Endothelial cell of umbilical vein (primary cell): ENCODE data around the gene WDFY3. TPM values are rescaled to one million over a fixed set of nuclear protein-coding genes. Genes with fewer than 3 reads are reported as not detected.

Experiments
- BruUV-seq: library from RNA; stranded (reverse); fragments of 400-500 nt; replicated peaks from 2 replicates; lab custom pipeline; 2021; lab: Mats Ljungman, UMichigan
- CTCF ChIA-PET: fragments of 300-600, 350-600 bp; sonication (Branson Sonifier 250); formaldehyde crosslinking; loops from one replicate; lab custom pipeline; 2021; ENCODE audit warnings: antibody characterized with exemption, inconsistent platforms; lab: Charles Lee
- POLR2A ChIA-PET: fragments of 300-600, 350-600 bp; sonication (Branson Sonifier 250); formaldehyde crosslinking; loops from one replicate; lab custom pipeline; 2021; ENCODE audit warnings: antibody characterized with exemption, inconsistent platforms; lab: Charles Lee
- DNase-seq: peaks from one replicate; pipeline ENCODE4 v3.0.0-alpha.2; 2011; ENCODE audit warnings: low read depth, low spot score
- FAIRE-seq: peaks from 2 replicates; lab custom pipeline; 2011; peaks lifted over from hg19 to GRCh38; lab: Jason Lieb, UNC
- H2AFZ ChIP-seq: 2 replicates; pipeline ENCODE4 v1.6.0; 2012; ENCODE audit warnings: low read depth, low read length, control low read depth, inconsistent platforms
- H3K27ac ChIP-seq: 2 replicates; pipeline ENCODE4 v1.5.1; 2011; ENCODE audit warnings: low read depth, mild to moderate bottlenecking, control low read depth, low read length, moderate library complexity; ENCODE audit not compliant: insufficient read depth
- H3K27me3 ChIP-seq, 2 experiments: 2 replicates each; pipeline versions ENCODE4 v1.6.0 to v1.6.1; 2011; ENCODE audit warnings: low read length in 2 of 2, mixed read lengths in 1 of 2; ENCODE audit not compliant: control insufficient read depth in 2 of 2, insufficient read depth in 2 of 2
- H3K36me3 ChIP-seq, 2 experiments: 2 replicates in 1 of 2; 3 replicates in 1 of 2; pipeline ENCODE4 v1.5.1; 2011; ENCODE audit warnings: low read length in 2 of 2, mild to moderate bottlenecking in 1 of 2, moderate library complexity in 1 of 2; ENCODE audit not compliant: control insufficient read depth in 2 of 2, insufficient read depth in 2 of 2; ENCODE audit errors: extremely low read depth in 1 of 2
- H3K4me1 ChIP-seq: 3 replicates; pipeline ENCODE4 v1.5.1; 2011; ENCODE audit warnings: mild to moderate bottlenecking, low read length; ENCODE audit not compliant: control insufficient read depth, insufficient read depth; ENCODE audit errors: extremely low read depth
- H3K4me2 ChIP-seq: 2 replicates; pipeline ENCODE4 v1.6.1; 2011; ENCODE audit warnings: low read length, control low read depth, mixed read lengths; ENCODE audit not compliant: insufficient read depth
- H3K4me3 ChIP-seq, 3 experiments: fragments of 200-600 bp in 1 of 3; sonication (generic), shearing (Covaris generic) in 1 of 3; replicated peaks in 1 of 3; 2 replicates each; pipeline ENCODE4 v1.5.1; 2011 to 2016; ENCODE audit warnings: control low read depth in 3 of 3, low read length in 3 of 3, mild to moderate bottlenecking in 2 of 3, inconsistent platforms in 1 of 3, low read depth in 1 of 3, moderate library complexity in 1 of 3; ENCODE audit not compliant: insufficient read depth in 1 of 3
- H3K79me2 ChIP-seq: 2 replicates; pipeline ENCODE4 v1.6.0; 2012; ENCODE audit warnings: low read length, inconsistent platforms; ENCODE audit not compliant: control insufficient read depth, insufficient read depth
- H3K9ac ChIP-seq: replicated peaks from 2 replicates; pipeline ENCODE3; 2011; ENCODE audit warnings: low read length, control low read depth; ENCODE audit not compliant: insufficient read depth; ENCODE audit errors: extremely low read depth
- H3K9me1 ChIP-seq: replicated peaks from 3 replicates; pipeline ENCODE4 v1.6.0; 2011; ENCODE audit warnings: mild to moderate bottlenecking, low read length; ENCODE audit not compliant: control insufficient read depth, insufficient read depth; ENCODE audit errors: extremely low read depth
- H3K9me3 ChIP-seq: replicated peaks from 2 replicates; pipeline ENCODE4 v1.5.1; 2012; ENCODE audit warnings: low read length, inconsistent platforms; ENCODE audit not compliant: control insufficient read depth, insufficient read depth
- H4K20me1 ChIP-seq: replicated peaks from 2 replicates; pipeline ENCODE3; 2011; ENCODE audit warnings: mild to moderate bottlenecking, low read length; ENCODE audit not compliant: control insufficient read depth, insufficient read depth; ENCODE audit errors: extremely low read depth
- CTCF ChIP-seq, 2 donors: IDR thresholded peaks; 1 replicate in 1 of 2; 2 replicates in 1 of 2; pipeline ENCODE4 v1.5.1; 2011; ENCODE audit warnings: low read length in 2 of 2, mild to moderate bottlenecking in 2 of 2, moderate library complexity in 2 of 2, control low read depth in 1 of 2, inconsistent platforms in 1 of 2, low read depth in 1 of 2; ENCODE audit not compliant: insufficient read depth in 1 of 2; ENCODE audit errors: extremely low read depth in 1 of 2
- EZH2 ChIP-seq: IDR thresholded peaks from 2 replicates; pipeline ENCODE4 v1.6.1; 2012; ENCODE audit warnings: borderline replicate concordance, low read depth, mild to moderate bottlenecking, moderate library complexity, low read length, inconsistent platforms; ENCODE audit not compliant: severe bottlenecking
- FOS ChIP-seq: IDR thresholded peaks from 2 replicates; pipeline ENCODE4 v1.6.1; 2011; ENCODE audit warnings: mild to moderate bottlenecking, low read length, moderate library complexity, borderline replicate concordance; ENCODE audit not compliant: insufficient read depth
- GATA2 ChIP-seq: IDR thresholded peaks from 2 replicates; pipeline ENCODE4 v1.7.0; 2011; ENCODE audit warnings: low read depth, mild to moderate bottlenecking, moderate library complexity, mixed read lengths, low read length; ENCODE audit not compliant: insufficient read length, insufficient read depth
- JUN ChIP-seq: IDR thresholded peaks from 2 replicates; pipeline ENCODE4 v1.6.1; 2011; ENCODE audit warnings: borderline replicate concordance, low read depth; ENCODE audit not compliant: insufficient read length, insufficient read depth
- MAX ChIP-seq: IDR thresholded peaks from 2 replicates; pipeline ENCODE4 v1.6.1; 2011; ENCODE audit not compliant: insufficient read depth, insufficient read length
- MYC ChIP-seq: IDR thresholded peaks from one replicate; pipeline ENCODE4 v1.6.1; 2011; ENCODE audit warnings: mild to moderate bottlenecking, low read depth, low read length
- POLR2A ChIP-seq: IDR thresholded peaks from 2 replicates; pipeline ENCODE4 v1.6.1; 2012; ENCODE audit warnings: low read depth, mild to moderate bottlenecking, control low read depth, low read length
- POLR2AphosphoS5 ChIP-seq: IDR thresholded peaks from 2 replicates; pipeline ENCODE4 v1.6.1; 2012; ENCODE audit warnings: low read depth, mild to moderate bottlenecking, control low read depth, low read length, moderate library complexity; ENCODE audit not compliant: insufficient read depth
- dilution Hi-C: fragments of 300-500 bp; cut with MboI; formaldehyde crosslinking; loops from one replicate; pipeline ENCODE4 v1.15.0; 2019; ENCODE audit warnings: low sequenced_read_pairs; ENCODE audit not compliant: extremely low pct_ligation_motif_present
- intact Hi-C: fragments of 100-400 bp; cut with micrococcal nuclease; formaldehyde crosslinking; loops from one replicate; pipeline ENCODE4 v1.10.0; 2022
- polyA plus RNA-seq, 4 experiments: library from polyadenylated mRNA; depleted of rRNA in 3 of 4; stranded (reverse) in 3 of 4; unstranded in 1 of 4; fragments of >200 nt; gene quantifications; 2 replicates each; pipeline versions ENCODE4 v1.2.1 to v1.2.3, GENCODE V29; 2011 to 2012; ENCODE audit warnings: missing spikeins in 1 of 4
- total RNA-seq: library from RNA; stranded (reverse); gene quantifications from 2 replicates; pipeline ENCODE4 v1.2.3, GENCODE V29; 2021

WDFY3 gene
- total and polyA plus RNA-seq, 2 donors (not counting 3 experiments of a cell fraction or from before 2014, with no cell fraction given): 37.0 to 113 TPM

- no TSS peak for BruUV-seq
- no peaks in the 10 kb centered on the region for H3K27me3 ChIP-seq
- no peaks in the 10 kb centered on the region for H3K4me1 ChIP-seq
- dilution Hi-C loops: no loop called here
- H3K9me3 ChIP-seq: no peaks in the 10 kb centered on the region
- H3K27ac ChIP-seq: no peak overlapping the region
- no peak overlapping the region for H3K9ac ChIP-seq
- TF ChIP-seq JUN (no peak), POLR2A (no peak)
- no peak overlapping the region for H3K4me3 ChIP-seq
- H4K20me1 ChIP-seq: peaks cover 2% of the 10 kb centered on the region
- FAIRE-seq (no peak), DNase-seq (no peak)
- H3K9me1 ChIP-seq: no peaks in the 10 kb centered on the region
- intact Hi-C loops: no loop called here
- POLR2A ChIA-PET: no interaction called here
- peaks cover 0 to 3% of the 10 kb centered on the region in 2 experiments for H3K36me3 ChIP-seq
- H2AFZ ChIP-seq: no peak overlapping the region
- H3K79me2 ChIP-seq: peaks cover 36% of the 10 kb centered on the region
- H3K4me2 ChIP-seq: no peak overlapping the region
- CTCF ChIA-PET: interaction anchor here (0.7 to 1.6 kb wide), 2 partner anchors 11 to 12 kb away, joined by 3 to 4 read pairs; no protein-coding TSS in a partner anchor
Observed at GRCh38 chr4:84901173-84901572, 65.3 kb downstream of the WDFY3 start.

GRCh38 chr4:84899616-84900015, 66.9 kb downstream of the WDFY3 start:
- POLR2A ChIA-PET: no interaction called here
- intact Hi-C loops: no loop called here

More at GRCh38 chr4:84899616-84900015, 66.9 kb downstream of the WDFY3 start:
- TF ChIP-seq GATA2 (no peak), POLR2AphosphoS5 (no peak), CTCF (IDR thresholded peaks at IDR 0.05; ENCODE audit: extremely low read depth in 1 of 2, insufficient read depth in 1 of 2, low read depth in 1 of 2, low read length in 2 of 2) (no peak), EZH2 (no peak), POLR2A (no peak), FOS (no peak), JUN (no peak), MYC (no peak), MAX (no peak)
- no TSS peak for BruUV-seq
- no peaks in the 10 kb centered on the region for H3K27me3 ChIP-seq
- H3K4me3 ChIP-seq: no peak overlapping the region
- no peak overlapping the region for H3K4me2 ChIP-seq
- dilution Hi-C loops: no loop called here
- H3K79me2 ChIP-seq: peaks cover 33% of the 10 kb centered on the region
- H3K9ac ChIP-seq: no peak overlapping the region
- H3K4me1 ChIP-seq: no peaks in the 10 kb centered on the region
- no peak overlapping the region for H2AFZ ChIP-seq
- no peaks in the 10 kb centered on the region for H3K9me1 ChIP-seq
- peaks cover 0 to 3% of the 10 kb centered on the region in 2 experiments for H3K36me3 ChIP-seq
- CTCF ChIA-PET: interaction anchor here (1.3 to 1.6 kb wide), 2 partner anchors 10 to 11 kb away, joined by 3 to 4 read pairs; no protein-coding TSS in a partner anchor
- H3K9me3 ChIP-seq: no peaks in the 10 kb centered on the region
- no peak for DNase-seq
- peaks cover 2% of the 10 kb centered on the region for H4K20me1 ChIP-seq
- no peak for FAIRE-seq
- no peak overlapping the region for H3K27ac ChIP-seq
